HG03196 (cell line): ENCODE data around the gene DKKL1.
"Not testable (repeated sequence)": the region's sequence is repeated elsewhere in the genome, so short reads cannot be mapped to it uniquely, and the experiment has no call there.

ENCODE experiments used
- ATAC-seq: cut with Tn5 transposase; IDR thresholded peaks from one replicate; pipeline ENCODE4 v1.9.1; 2021; ENCODE audit not compliant: unreplicated experiment

Gene DKKL1

GRCh38 chr19:49363268-49364082 is at the start of gene DKKL1:
DKKL1 (plus strand) TSS chr19:49363877; CDS start chr19:49363999, 122 bp downstream.
- ATAC-seq = peak; percentile 49

DNA sequence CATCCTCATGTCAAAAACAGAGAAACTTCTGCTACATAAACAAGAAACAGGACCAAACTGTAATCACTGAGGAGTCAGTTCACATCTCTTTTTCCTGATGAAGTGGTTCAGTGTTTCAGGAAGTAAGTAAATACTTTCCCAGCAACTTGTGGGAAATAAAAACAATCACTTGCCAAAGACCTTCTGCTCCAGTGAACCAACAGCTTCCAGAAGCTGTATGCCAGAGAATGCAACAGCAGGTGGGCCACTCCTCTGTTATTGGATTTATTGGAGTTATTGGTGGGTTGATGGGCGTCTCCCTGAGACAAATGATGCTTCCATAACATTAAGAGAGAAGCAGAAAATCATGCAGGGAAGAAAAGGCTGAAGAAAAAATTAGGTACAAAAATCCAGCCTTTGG is 48.6 kb upstream of the DKKL1 start:
- no peak for ATAC-seq

DNA sequence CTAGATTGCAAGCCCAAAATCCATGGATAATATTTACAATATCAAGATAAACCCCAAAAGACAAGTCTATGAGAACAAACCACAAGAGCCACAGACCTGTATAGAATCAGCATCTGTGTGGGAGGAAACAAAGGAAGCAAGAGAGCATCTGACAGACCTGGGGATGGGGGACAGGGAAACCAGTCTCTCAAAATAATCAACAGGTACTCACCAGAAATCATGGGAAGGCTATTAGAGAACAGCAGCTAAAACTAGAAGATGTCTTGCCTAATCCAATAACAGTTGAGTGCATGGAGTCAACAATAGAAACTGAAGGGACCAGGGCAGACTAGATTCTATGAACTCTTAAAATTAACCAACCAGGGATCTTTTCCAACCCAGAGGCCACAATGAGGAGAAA is 47.4 kb upstream of the DKKL1 start:
- ATAC-seq = no peak

GRCh38 chr19:49318296-49318695 is 45.4 kb upstream of the DKKL1 start:
- ATAC-seq = no peak

GRCh38 chr19:49324801-49325576 is 38.7 kb upstream of the DKKL1 start, which contains the start of gene SLC6A16:
SLC6A16 (minus strand) TSS chr19:49325191; CDS start chr19:49311347, 13,844 bp downstream.
- no peak for ATAC-seq

GRCh38 chr19:49325756-49326155 is 37.9 kb upstream of the DKKL1 start:
- not testable (repeated sequence) for ATAC-seq

GRCh38 chr19:49326165-49326704 is 37.4 kb upstream of the DKKL1 start:
- no peak for ATAC-seq

DNA sequence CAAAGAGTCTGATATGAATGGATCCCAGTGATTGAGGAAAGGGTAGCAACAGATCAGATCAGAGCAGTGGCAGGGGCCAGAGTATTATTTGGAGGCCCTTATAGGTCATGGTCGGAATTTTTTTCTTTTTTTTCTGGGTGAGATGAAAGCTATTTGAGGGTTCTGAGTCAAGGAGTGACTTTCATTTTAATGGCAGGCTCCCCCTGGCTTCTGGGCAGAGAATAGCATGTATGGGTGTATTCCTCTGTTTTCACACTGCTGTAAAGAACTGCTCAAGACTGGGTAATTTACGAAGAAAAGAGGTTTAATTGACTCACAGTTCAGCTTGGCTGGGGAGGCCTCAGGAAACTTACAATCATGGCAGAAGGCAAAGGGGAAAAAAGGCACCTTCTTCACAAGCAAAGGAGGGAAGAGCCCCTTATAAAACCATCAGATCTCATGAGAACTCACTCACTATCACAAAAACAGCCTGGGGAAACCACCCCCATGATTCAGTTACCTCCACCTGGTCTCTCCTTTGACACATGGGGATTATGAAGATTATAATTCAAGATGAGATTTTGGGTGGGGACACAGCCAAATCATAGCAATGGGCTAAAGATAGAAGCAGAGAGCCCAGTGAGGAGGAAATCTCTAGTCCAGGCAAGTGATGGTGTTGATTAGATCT is 35.7 kb upstream of the DKKL1 start:
- ATAC-seq = no peak

- no peak for ATAC-seq
Measured at GRCh38 chr19:49328741-49329140, 34.9 kb upstream of the DKKL1 start.

DNA sequence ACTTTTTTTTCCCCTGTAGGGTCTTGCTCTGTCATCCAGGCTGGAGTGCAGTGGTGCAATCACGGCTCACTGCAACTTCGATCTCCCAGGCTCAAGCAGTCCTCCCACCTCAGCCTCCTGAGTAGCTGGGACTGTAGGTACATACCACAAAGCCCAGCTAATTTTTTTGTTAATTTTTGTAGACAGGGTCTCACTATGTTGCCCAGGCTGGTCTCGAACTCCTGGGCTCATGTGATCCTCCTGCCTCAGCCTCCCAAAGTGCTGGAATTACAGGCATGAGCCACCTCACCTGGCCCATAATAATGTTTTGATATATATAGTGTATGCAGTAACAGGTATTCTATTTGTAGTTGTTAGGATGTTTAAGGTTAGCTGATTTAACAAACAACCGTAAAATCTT is 32.5 kb upstream of the DKKL1 start:
- ATAC-seq = not testable (repeated sequence)

GRCh38 chr19:49331616-49332055 is 32.0 kb upstream of the DKKL1 start:
- peak; percentile 40 for ATAC-seq

GRCh38 chr19:49332691-49333417 is 30.8 kb upstream of the DKKL1 start:
- ATAC-seq = not testable (repeated sequence)

DNA sequence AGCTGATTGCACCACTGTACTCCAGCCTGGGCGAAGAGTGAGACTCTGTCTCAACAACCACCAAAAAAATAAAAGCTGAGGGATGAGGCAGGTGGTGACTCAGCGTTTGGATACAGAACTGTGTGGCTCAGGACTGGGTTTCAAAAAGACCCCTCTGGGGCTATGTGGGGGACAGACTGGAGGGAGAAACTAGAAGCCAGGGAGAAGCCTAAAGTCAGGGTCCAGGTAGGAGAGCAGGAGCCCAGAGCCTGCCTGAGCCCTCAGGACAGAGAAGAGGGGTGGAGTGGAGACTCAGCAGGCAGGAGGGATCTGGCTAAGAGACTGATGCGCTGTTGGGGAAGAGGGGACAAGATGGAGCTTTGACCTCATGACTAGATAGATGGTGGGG is 30.3 kb upstream of the DKKL1 start:
- no peak for ATAC-seq

DNA sequence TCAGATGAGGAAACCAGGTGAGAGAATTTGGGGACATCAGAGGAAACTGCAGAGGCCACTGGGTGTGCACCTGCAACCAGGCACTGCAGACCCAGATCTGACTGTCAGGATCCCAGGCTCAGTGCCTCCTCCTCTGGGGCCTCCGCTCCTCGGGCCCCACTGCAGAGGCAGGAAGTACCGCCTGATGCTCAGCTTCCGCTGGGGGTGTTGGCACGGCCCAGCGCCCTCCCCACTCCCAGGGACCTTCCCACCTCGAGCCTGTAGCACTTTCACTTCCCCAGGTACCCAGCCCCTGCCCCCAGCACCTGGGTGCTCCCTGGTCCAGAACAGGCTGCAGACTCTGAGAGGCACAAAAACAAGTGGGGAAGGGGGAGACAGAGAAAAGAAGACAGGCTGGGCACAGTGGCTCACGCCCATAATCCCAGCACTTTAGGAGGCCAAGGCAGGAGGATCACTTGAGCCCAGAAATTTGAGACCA is 29.8 kb upstream of the DKKL1 start:
- peak; percentile 55 for ATAC-seq

DNA sequence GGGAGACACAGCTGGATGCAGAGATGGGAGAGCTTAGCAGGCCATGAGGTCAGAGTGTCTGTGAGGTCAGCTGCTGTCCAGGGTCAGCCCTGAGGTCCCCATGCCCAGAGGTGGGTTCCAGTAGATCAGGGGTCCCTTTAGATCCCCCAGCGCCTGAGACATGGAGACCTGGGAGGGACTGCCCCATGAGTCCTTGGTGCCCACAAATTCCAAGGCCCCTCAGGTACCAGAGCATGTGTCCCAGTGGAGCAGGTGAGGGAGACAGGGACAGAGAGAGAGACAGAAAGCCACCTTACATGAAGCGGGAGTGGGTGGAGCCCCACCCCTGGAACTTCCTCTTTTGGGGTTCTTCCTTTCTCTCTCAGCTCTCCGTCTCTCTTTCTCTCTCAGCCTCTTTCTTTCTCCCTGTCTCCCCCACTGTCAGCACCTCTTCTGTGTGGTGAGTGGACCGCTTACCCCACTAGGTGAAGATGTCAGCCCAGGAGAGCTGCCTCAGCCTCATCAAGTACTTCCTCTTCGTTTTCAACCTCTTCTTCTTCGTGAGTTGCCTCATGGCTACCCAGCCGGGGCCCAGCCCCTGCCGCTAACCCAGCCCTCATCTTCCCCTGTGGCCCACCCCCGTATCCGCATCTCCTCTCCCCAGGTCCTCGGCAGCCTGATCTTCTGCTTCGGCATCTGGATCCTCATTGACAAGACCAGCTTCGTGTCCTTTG is 28.4 kb upstream of the DKKL1 start, which contains the start of gene CD37:
Gene CD37 (plus strand): TSS at position 336 of the 713 bp plus-strand sequence. CDS start 135 bp downstream, at position 471.
- no peak for ATAC-seq

DNA sequence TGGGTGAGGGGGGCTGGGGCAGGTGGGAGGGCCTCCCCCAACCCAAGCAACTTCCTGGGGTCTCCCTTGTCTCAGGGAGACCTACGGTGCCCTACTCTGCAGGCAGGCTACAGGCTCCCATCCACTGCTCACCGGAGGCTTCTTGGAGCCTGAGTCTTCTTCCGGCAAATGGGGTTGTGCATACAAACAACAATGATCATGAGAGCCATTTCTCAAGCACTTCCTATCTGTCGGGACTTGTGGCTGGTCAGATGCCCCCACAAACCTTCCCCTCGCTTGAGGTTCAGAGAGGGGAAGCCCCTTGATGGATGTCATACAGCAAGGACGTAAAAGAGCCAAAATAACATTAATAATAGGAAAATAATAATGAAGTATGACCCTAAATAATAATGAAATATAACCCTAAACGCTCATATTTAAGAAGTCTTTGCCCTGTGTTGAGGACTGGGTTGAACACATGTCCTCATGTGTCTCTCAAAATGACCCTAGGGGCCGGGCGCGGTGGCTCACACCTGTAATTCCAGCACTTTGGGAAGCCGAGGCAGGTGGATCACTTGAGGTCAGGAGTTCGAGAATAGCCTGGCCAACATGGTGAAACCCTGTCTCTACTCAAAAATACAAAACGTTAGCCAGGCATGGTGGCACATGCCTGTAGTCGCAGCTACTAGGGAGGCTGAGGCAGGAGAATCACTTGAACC is 27.7 kb upstream of the DKKL1 start:
- ATAC-seq = no peak

DNA sequence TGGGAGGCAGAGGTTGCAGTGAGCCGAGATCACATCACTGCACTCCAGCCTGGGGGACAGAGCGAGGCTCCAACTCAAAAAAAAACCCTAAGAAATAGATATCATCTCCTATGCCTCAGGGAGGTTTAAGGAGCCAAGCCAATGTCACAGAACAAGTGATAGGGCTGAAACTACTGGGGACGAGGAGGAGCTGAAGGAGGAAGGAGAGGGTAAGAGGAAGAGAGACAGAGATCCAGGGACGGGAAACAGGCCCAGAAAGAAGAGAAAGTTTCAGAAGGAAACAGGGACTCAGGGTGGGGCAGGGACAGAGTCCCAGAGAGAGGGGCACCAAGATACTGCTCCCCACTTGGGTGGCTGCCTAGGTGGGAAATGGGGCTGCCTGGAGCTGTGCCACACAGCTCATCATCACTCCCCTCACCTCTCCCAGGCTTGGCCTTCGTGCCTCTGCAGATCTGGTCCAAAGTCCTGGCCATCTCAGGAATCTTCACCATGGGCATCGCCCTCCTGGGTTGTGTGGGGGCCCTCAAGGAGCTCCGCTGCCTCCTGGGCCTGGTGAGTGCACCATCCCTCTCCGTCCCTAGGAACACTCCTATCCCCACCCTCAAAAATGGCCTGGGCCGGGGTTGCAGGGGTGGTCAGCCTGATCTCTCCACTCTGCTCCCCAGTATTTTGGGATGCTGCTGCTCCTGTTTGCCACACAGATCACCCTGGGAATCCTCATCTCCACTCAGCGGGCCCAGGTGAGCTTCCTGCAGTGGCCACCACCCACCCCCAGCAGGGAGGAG is 27.0 kb upstream of the DKKL1 start:
- no peak for ATAC-seq
